Liver (tissue), 3 donors: ENCODE measurements around the gene TEX30.

Experiments
- FOXA1 ChIP-seq: IDR thresholded peaks from 2 replicates; pipeline ENCODE4 v1.6.1; 2016; ENCODE audit warnings: antibody characterized with exemption
- MAX ChIP-seq: IDR thresholded peaks from 2 replicates; pipeline ENCODE4 v1.6.1; 2016; ENCODE audit warnings: antibody characterized with exemption
- RAD21 ChIP-seq, 2 donors: IDR thresholded peaks; 2 replicates each; pipeline ENCODE4 v1.6.1; 2016; ENCODE audit warnings: antibody characterized with exemption in 2 of 2, mild to moderate bottlenecking in 2 of 2
- REST ChIP-seq: IDR thresholded peaks from 2 replicates; pipeline ENCODE4 v1.6.1; 2016; ENCODE audit warnings: antibody characterized with exemption, mild to moderate bottlenecking
- RXRA ChIP-seq, 2 donors: IDR thresholded peaks; 2 replicates each; pipeline ENCODE4 v1.6.1; 2017 to 2018; ENCODE audit warnings: antibody characterized with exemption in 2 of 2, mild to moderate bottlenecking in 1 of 2
- SP1 ChIP-seq: IDR thresholded peaks from 2 replicates; pipeline ENCODE4 v1.6.1; 2018; ENCODE audit warnings: antibody characterized with exemption, mild to moderate bottlenecking
- YY1 ChIP-seq: IDR thresholded peaks from 2 replicates; pipeline ENCODE4 v1.6.1; 2016; ENCODE audit warnings: antibody characterized with exemption, mild to moderate bottlenecking
- TF ChIP-seq, protein P1 (sequence below): fragments of 150-350 bp; IDR thresholded peaks from 2 replicates; pipeline ENCODE4 v1.5.1; 2017; ENCODE audit warnings: improper control_type of control experiment, low read depth, low read length; ENCODE audit not compliant: missing input control
- donor health status: healthy.
- donor health status: healthy.

- TF ChIP-seq, protein P1, sequence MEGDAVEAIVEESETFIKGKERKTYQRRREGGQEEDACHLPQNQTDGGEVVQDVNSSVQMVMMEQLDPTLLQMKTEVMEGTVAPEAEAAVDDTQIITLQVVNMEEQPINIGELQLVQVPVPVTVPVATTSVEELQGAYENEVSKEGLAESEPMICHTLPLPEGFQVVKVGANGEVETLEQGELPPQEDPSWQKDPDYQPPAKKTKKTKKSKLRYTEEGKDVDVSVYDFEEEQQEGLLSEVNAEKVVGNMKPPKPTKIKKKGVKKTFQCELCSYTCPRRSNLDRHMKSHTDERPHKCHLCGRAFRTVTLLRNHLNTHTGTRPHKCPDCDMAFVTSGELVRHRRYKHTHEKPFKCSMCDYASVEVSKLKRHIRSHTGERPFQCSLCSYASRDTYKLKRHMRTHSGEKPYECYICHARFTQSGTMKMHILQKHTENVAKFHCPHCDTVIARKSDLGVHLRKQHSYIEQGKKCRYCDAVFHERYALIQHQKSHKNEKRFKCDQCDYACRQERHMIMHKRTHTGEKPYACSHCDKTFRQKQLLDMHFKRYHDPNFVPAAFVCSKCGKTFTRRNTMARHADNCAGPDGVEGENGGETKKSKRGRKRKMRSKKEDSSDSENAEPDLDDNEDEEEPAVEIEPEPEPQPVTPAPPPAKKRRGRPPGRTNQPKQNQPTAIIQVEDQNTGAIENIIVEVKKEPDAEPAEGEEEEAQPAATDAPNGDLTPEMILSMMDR = no peak
- TF ChIP-seq SP1 (no peak), FOXA1 (no peak), YY1 (no peak), REST (no peak), RAD21 (IDR thresholded peaks at IDR 0.05) (no peak), RXRA (IDR thresholded peaks at IDR 0.05) (no peak), MAX (no peak)
Measured at GRCh38 chr13:102793611-102794355, 20.2 kb upstream of the TEX30 start.
